GM20431 (cell line): ENCODE results near the gene AK4.

Source experiments
- in situ Hi-C: fragments of 300-500 bp; cut with MseI, MboI; formaldehyde crosslinking; loops from one replicate; pipeline ENCODE4 v1.15.0; 2020; ENCODE audit warnings: low sequenced_read_pairs; ENCODE audit not compliant: unreplicated experiment

AK4 gene

GRCh38 chr1:65174585-65174984, 26.6 kb downstream of the AK4 start:
- in situ Hi-C loops, result no loop called here

GRCh38 chr1:65175171-65176055, 27.4 kb downstream of the AK4 start:
- in situ Hi-C loops, result no loop called here

- in situ Hi-C loops, result no loop called here
These were observed 28.1 kb downstream of the AK4 start for GRCh38 chr1:65176056-65176450.

- in situ Hi-C loops, result no loop called here
These were observed 28.6 kb downstream of the AK4 start for GRCh38 chr1:65176591-65176990.

GRCh38 chr1:65177457-65177856, 29.5 kb downstream of the AK4 start:
- in situ Hi-C loops, result no loop called here

GRCh38 chr1:65178235-65178634, 30.2 kb downstream of the AK4 start:
- in situ Hi-C loops, result no loop called here

GRCh38 chr1:65179148-65179547, 31.1 kb downstream of the AK4 start:
- in situ Hi-C loops, result no loop called here

GRCh38 chr1:65180977-65181376, 33.0 kb downstream of the AK4 start:
- in situ Hi-C loops, result no loop called here

- in situ Hi-C loops, result no loop called here
These were observed 34.8 kb downstream of the AK4 start for GRCh38 chr1:65182658-65183268.

GRCh38 chr1:65189576-65190115, 41.6 kb downstream of the AK4 start:
- in situ Hi-C loops, result no loop called here

- in situ Hi-C loops, result no loop called here
These were observed 42.2 kb downstream of the AK4 start for GRCh38 chr1:65190229-65190628.

- in situ Hi-C loops, result no loop called here
These were observed 45.2 kb downstream of the AK4 start for GRCh38 chr1:65193129-65193695.

GRCh38 chr1:65195495-65196417, 47.8 kb downstream of the AK4 start:
- in situ Hi-C loops, result no loop called here

GRCh38 chr1:65196926-65197325, 48.9 kb downstream of the AK4 start:
- in situ Hi-C loops, result no loop called here

- in situ Hi-C loops, result no loop called here
These were observed 49.6 kb downstream of the AK4 start for GRCh38 chr1:65197636-65198035.

- in situ Hi-C loops, result no loop called here
These were observed 50.1 kb downstream of the AK4 start for GRCh38 chr1:65198096-65198495.

- in situ Hi-C loops, result no loop called here
These were observed 52.4 kb downstream of the AK4 start for GRCh38 chr1:65200411-65200810.

- in situ Hi-C loops, result no loop called here
These were observed 58.8 kb downstream of the AK4 start for GRCh38 chr1:65206836-65207235.

GRCh38 chr1:65207317-65207716, 59.3 kb downstream of the AK4 start:
- in situ Hi-C loops, result no loop called here

GRCh38 chr1:65208563-65208973, 60.6 kb downstream of the AK4 start:
- in situ Hi-C loops, result no loop called here
